MV-4-11 (cell line): ENCODE data around the gene IDNK.

Experiments
- DNase-seq: peaks from one replicate; lab custom pipeline; 2025; lab: John Stamatoyannopoulos, UW

IDNK gene

DNA sequence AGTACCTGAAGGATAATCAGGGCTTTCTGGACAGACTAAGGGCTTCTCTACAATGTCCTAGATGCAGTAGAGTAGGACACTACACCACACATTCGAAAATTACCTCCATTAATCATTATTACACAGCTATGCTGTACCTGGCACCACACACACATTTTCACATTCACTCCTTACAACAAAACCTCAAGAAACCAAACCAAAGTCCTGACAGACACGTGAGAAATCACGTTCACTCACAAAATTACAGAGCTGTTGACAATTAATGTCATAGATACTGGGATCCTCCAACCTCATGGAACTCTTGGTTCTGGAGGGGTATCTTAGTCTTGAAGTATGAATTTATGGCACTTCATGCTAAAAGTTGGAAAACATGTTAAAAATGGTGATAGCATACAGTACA is 68.5 kb downstream of the IDNK start:
- DNase-seq, result no peak
